ENCODE results near the gene PSMD3. TPM values are rescaled to one million over a fixed set of nuclear protein-coding genes. Genes with fewer than 3 reads are reported as not detected.

Gene PSMD3
- total and polyA plus RNA-seq, 9 of the 15 experiments (the other 6 are each of a cell fraction or from before 2014, with no cell fraction given), result 2.0 to 251 (median 135) TPM

DNA sequence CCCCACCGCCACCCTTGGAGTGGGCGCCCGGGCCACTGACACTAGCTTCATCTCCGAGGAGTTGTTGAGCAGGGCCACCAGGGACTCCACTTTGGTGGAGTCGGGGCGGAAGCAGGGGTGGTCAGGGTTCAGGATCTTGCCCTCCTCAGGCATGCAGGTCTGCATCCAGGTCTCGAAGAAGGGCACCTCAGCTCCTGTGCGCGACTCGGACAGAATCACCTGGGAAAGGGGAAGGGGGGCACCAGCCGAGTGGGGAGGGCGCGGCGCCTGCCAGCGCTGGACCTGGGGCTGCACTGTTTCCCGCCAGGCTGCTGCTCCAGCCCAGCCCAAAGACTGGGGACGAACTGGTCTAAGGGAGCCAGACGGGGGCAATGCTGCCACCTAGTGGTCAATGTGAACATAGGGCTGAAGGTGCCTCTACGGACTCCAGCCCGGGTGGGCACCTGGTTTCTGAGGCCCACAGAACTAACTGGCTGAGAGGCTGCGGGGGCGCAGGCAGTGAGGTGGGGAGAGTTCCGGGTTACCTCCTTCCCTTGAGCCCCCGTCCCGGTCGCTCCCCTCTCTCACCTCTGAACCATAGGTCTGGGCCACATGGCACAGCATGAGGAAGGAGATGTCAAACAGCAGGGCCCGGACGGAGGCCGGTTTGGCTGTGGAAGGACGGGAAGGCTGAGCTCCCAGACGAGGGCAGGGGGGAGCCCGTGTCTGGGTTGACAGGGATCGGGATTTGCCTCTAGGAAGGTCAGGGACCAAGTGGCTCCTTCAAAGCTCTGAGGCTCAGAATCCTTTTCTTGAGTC lies 46.4 kb downstream of the PSMD3 start (continued):
- TF ChIP-seq, protein P1, sequence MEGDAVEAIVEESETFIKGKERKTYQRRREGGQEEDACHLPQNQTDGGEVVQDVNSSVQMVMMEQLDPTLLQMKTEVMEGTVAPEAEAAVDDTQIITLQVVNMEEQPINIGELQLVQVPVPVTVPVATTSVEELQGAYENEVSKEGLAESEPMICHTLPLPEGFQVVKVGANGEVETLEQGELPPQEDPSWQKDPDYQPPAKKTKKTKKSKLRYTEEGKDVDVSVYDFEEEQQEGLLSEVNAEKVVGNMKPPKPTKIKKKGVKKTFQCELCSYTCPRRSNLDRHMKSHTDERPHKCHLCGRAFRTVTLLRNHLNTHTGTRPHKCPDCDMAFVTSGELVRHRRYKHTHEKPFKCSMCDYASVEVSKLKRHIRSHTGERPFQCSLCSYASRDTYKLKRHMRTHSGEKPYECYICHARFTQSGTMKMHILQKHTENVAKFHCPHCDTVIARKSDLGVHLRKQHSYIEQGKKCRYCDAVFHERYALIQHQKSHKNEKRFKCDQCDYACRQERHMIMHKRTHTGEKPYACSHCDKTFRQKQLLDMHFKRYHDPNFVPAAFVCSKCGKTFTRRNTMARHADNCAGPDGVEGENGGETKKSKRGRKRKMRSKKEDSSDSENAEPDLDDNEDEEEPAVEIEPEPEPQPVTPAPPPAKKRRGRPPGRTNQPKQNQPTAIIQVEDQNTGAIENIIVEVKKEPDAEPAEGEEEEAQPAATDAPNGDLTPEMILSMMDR (IDR thresholded peaks at IDR 0.05 in 2 of 3, conservative IDR thresholded peaks at IDR 0.05 in 1 of 3; ENCODE audit: insufficient read depth in 2 of 3, low read depth in 1 of 3, low read length in 3 of 3), result peak; percentile 83 to 90 (median 85)
- TF ChIP-seq, protein P2, sequence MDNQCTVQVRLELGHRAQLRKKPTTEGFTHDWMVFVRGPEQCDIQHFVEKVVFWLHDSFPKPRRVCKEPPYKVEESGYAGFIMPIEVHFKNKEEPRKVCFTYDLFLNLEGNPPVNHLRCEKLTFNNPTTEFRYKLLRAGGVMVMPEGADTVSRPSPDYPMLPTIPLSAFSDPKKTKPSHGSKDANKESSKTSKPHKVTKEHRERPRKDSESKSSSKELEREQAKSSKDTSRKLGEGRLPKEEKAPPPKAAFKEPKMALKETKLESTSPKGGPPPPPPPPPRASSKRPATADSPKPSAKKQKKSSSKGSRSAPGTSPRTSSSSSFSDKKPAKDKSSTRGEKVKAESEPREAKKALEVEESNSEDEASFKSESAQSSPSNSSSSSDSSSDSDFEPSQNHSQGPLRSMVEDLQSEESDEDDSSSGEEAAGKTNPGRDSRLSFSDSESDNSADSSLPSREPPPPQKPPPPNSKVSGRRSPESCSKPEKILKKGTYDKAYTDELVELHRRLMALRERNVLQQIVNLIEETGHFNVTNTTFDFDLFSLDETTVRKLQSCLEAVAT (IDR thresholded peaks at IDR 0.05), result no peak
- TF ChIP-seq RB1 (IDR thresholded peaks at IDR 0.05; ENCODE audit: low read depth) (peak; percentile 84; the same call in 1 of the 2 replicates), MCM7 (IDR thresholded peaks at IDR 0.05) (no peak), ELF4 (CRISPR knock-in tag; IDR thresholded peaks at IDR 0.05) (no peak), ZNF143 (CRISPR knock-in tag; IDR thresholded peaks at IDR 0.05) (no peak), JUND (IDR thresholded peaks at IDR 0.05; ENCODE audit: borderline replicate concordance, low read depth, low read length) (0 out of 2 replicates have a peak, but pooled peaks have one; percentile 25), JUND (tag; IDR thresholded peaks at IDR 0.05; ENCODE audit: borderline replicate concordance, low read depth, low read length) (no peak), YY1 (IDR thresholded peaks at IDR 0.05; ENCODE audit: borderline replicate concordance in 1 of 3, control insufficient read depth in 1 of 3, extremely low read depth in 1 of 3, insufficient read depth in 3 of 3, insufficient read length in 1 of 3, insufficient replicate concordance in 2 of 3, low read depth in 1 of 3, low read length in 2 of 3) (peak in 1 of 3 experiments; percentile 14), CHCHD3 (CRISPR knock-in tag; IDR thresholded peaks at IDR 0.05) (no peak)
- TF ChIP-seq, protein P3, sequence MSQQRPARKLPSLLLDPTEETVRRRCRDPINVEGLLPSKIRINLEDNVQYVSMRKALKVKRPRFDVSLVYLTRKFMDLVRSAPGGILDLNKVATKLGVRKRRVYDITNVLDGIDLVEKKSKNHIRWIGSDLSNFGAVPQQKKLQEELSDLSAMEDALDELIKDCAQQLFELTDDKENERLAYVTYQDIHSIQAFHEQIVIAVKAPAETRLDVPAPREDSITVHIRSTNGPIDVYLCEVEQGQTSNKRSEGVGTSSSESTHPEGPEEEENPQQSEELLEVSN (IDR thresholded peaks at IDR 0.05; ENCODE audit: borderline replicate concordance in 1 of 2, extremely low read depth in 1 of 2, insufficient read depth in 1 of 2, insufficient read length in 1 of 2, low read depth in 1 of 2, low read length in 1 of 2, poor library complexity in 1 of 2, severe bottlenecking in 1 of 2), result peak in 1 of 2 experiments; percentile 56
- TF ChIP-seq, protein P4, sequence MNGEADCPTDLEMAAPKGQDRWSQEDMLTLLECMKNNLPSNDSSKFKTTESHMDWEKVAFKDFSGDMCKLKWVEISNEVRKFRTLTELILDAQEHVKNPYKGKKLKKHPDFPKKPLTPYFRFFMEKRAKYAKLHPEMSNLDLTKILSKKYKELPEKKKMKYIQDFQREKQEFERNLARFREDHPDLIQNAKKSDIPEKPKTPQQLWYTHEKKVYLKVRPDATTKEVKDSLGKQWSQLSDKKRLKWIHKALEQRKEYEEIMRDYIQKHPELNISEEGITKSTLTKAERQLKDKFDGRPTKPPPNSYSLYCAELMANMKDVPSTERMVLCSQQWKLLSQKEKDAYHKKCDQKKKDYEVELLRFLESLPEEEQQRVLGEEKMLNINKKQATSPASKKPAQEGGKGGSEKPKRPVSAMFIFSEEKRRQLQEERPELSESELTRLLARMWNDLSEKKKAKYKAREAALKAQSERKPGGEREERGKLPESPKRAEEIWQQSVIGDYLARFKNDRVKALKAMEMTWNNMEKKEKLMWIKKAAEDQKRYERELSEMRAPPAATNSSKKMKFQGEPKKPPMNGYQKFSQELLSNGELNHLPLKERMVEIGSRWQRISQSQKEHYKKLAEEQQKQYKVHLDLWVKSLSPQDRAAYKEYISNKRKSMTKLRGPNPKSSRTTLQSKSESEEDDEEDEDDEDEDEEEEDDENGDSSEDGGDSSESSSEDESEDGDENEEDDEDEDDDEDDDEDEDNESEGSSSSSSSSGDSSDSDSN (IDR thresholded peaks at IDR 0.05; ENCODE audit: borderline replicate concordance in 1 of 2, low read depth in 2 of 2, low read length in 2 of 2), result 0 out of 4 replicates have a peak, but pooled peaks of 1 of the 2 experiments have one; percentile 32
- TF ChIP-seq, protein P5, sequence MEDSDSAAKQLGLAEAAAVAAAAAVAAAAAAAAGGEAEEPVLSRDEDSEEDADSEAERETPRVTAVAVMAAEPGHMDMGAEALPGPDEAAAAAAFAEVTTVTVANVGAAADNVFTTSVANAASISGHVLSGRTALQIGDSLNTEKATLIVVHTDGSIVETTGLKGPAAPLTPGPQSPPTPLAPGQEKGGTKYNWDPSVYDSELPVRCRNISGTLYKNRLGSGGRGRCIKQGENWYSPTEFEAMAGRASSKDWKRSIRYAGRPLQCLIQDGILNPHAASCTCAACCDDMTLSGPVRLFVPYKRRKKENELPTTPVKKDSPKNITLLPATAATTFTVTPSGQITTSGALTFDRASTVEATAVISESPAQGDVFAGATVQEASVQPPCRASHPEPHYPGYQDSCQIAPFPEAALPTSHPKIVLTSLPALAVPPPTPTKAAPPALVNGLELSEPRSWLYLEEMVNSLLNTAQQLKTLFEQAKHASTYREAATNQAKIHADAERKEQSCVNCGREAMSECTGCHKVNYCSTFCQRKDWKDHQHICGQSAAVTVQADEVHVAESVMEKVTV (CRISPR knock-in tag; IDR thresholded peaks at IDR 0.05), result no peak

All from K562 (cell line).